Keratinocyte (primary cell): ENCODE data around the gene TRAF3IP3. TPM values are rescaled to one million over a fixed set of nuclear protein-coding genes. Genes with fewer than 3 reads are reported as not detected.

Experiments used
- DNase-seq: peaks from one replicate; pipeline ENCODE4 v3.0.0-alpha.2; 2011; ENCODE audit warnings: low read depth, missing footprints, low spot score
- FAIRE-seq: peaks from 2 replicates; lab custom pipeline; 2011; peaks lifted over from hg19 to GRCh38; lab: Jason Lieb, UNC
- H2AFZ ChIP-seq: 2 replicates; pipeline ENCODE4 v1.6.0; 2012; ENCODE audit warnings: low read length, control low read depth, inconsistent platforms; ENCODE audit not compliant: control insufficient read depth
- H3K27ac ChIP-seq: 2 replicates; pipeline ENCODE4 v1.5.1; 2011; ENCODE audit warnings: low read length; ENCODE audit not compliant: control insufficient read depth, insufficient read depth
- H3K27me3 ChIP-seq: 3 replicates; pipeline ENCODE4 v1.6.0; 2011; ENCODE audit warnings: low read length; ENCODE audit not compliant: control insufficient read depth, insufficient read depth; ENCODE audit errors: extremely low read depth
- H3K36me3 ChIP-seq, 2 experiments: 2 replicates in 1 of 2; 3 replicates in 1 of 2; pipeline ENCODE4 v1.5.1; 2011; ENCODE audit warnings: low read length in 2 of 2, mild to moderate bottlenecking in 1 of 2; ENCODE audit not compliant: control insufficient read depth in 2 of 2, insufficient read depth in 2 of 2; ENCODE audit errors: extremely low read depth in 1 of 2
- H3K4me1 ChIP-seq: 3 replicates; pipeline ENCODE4 v1.5.1; 2011; ENCODE audit warnings: low read length; ENCODE audit not compliant: control insufficient read depth, insufficient read depth; ENCODE audit errors: extremely low read depth
- H3K4me2 ChIP-seq: 3 replicates; pipeline ENCODE4 v1.6.0; 2011; ENCODE audit warnings: low read depth, low read length; ENCODE audit not compliant: control insufficient read depth, insufficient read depth; ENCODE audit errors: extremely low read depth
- H3K4me3 ChIP-seq, 3 experiments: fragments of 200-600 bp in 1 of 3; sonication (generic) in 1 of 3; 2 replicates in 2 of 3; 3 replicates in 1 of 3; pipeline ENCODE4 v1.5.1; 2011 to 2016; ENCODE audit warnings: low read length in 3 of 3, mild to moderate bottlenecking in 3 of 3, control low read depth in 2 of 3, inconsistent platforms in 1 of 3, low read depth in 1 of 3, mixed read lengths in 1 of 3, mixed run types in 1 of 3, moderate library complexity in 1 of 3; ENCODE audit not compliant: control insufficient read depth in 2 of 3, insufficient read depth in 2 of 3; ENCODE audit errors: extremely low read depth in 1 of 3
- H3K79me2 ChIP-seq: 2 replicates; pipeline ENCODE4 v1.6.0; 2012; ENCODE audit warnings: low read length; ENCODE audit not compliant: control insufficient read depth, insufficient read depth
- H3K9ac ChIP-seq: 3 replicates; pipeline ENCODE4 v1.6.0; 2011; ENCODE audit warnings: low read length; ENCODE audit not compliant: control insufficient read depth, insufficient read depth; ENCODE audit errors: extremely low read depth
- H3K9me1 ChIP-seq: 3 replicates; pipeline ENCODE4 v1.6.0; 2011; ENCODE audit warnings: low read length; ENCODE audit not compliant: control insufficient read depth, insufficient read depth; ENCODE audit errors: extremely low read depth
- H3K9me3 ChIP-seq: 2 replicates; pipeline ENCODE4 v1.5.1; 2012; ENCODE audit warnings: low read depth, low read length; ENCODE audit not compliant: control insufficient read depth
- H4K20me1 ChIP-seq: 3 replicates; pipeline ENCODE4 v1.6.0; 2011; ENCODE audit warnings: low read length; ENCODE audit not compliant: control insufficient read depth, insufficient read depth; ENCODE audit errors: extremely low read depth
- EZH2 ChIP-seq: IDR thresholded peaks from one replicate; pipeline ENCODE4 v1.6.1; 2012; ENCODE audit warnings: inconsistent platforms, mild to moderate bottlenecking, low read length, moderate library complexity
- dilution Hi-C: fragments of 300-500 bp; cut with MboI; formaldehyde crosslinking; loops from one replicate; pipeline ENCODE4 v1.7.0; 2020; ENCODE audit warnings: low sequenced_read_pairs; ENCODE audit not compliant: extremely low pct_ligation_motif_present
- polyA plus RNA-seq, 5 experiments: library from polyadenylated mRNA; depleted of rRNA in 3 of 5; stranded (reverse) in 3 of 5; stranded (forward) in 1 of 5; unstranded in 1 of 5; fragments of >200 nt; gene quantifications; 1 replicate in 1 of 5; 2 replicates in 3 of 5; 3 replicates in 1 of 5; pipeline versions ENCODE4 v1.2.1 to v1.2.3, GENCODE V29; 2011 to 2012; ENCODE audit warnings: missing spikeins in 2 of 5, low read depth in 1 of 5, low replicate concordance in 1 of 5
- TF ChIP-seq, protein P1 (sequence below), 3 experiments: IDR thresholded peaks in 1 of 3; conservative IDR thresholded peaks in 1 of 3; optimal IDR thresholded peaks in 1 of 3; 2 replicates in 2 of 3; 3 replicates in 1 of 3; pipeline versions ENCODE3 to v1.5.1; 2011; ENCODE audit warnings: low read length in 3 of 3, mild to moderate bottlenecking in 3 of 3, moderate library complexity in 2 of 3, control low read depth in 1 of 3, inconsistent platforms in 1 of 3; ENCODE audit not compliant: insufficient read depth in 2 of 3; ENCODE audit errors: extremely low read depth in 1 of 3

The TRAF3IP3 gene
- polyA plus RNA-seq, 1 donor (not counting 4 experiments of a cell fraction or from before 2014, with no cell fraction given) = 0.16 TPM

DNA sequence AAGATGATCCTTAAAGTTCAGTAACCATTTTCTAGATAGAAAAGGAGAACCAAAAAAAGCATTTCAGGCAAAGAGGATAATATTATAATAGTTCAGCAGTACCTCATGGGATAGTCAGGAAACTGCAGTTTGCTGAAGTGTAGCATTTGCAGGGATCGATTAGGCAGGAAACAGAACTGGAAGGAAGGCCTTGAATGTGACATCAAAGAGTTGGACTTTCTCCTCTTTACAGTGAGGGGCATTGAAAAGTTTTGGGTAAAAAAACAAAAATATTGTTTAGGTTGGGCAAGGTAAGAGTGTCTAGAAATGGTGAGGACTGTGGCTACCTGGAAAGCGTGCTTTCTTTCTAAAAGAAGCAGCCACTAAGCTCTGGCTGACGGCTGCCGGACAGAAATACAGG, 58.0 kb downstream of the TRAF3IP3 start:
- Histone ChIP-seq H3K36me3 (no peaks in the 10 kb centered on the region), H2AFZ (no peak overlapping the region), H3K4me1 (peaks cover 48% of the 10 kb centered on the region), H3K79me2 (no peaks in the 10 kb centered on the region), H3K27ac (no peak overlapping the region), H3K9ac (no peak overlapping the region), H3K4me2 (no peak overlapping the region), H3K9me3 (no peaks in the 10 kb centered on the region), H3K9me1 (no peaks in the 10 kb centered on the region), H3K4me3 (no peak overlapping the region), H4K20me1 (no peaks in the 10 kb centered on the region), H3K27me3 (no peaks in the 10 kb centered on the region)
- TF ChIP-seq, protein P1, sequence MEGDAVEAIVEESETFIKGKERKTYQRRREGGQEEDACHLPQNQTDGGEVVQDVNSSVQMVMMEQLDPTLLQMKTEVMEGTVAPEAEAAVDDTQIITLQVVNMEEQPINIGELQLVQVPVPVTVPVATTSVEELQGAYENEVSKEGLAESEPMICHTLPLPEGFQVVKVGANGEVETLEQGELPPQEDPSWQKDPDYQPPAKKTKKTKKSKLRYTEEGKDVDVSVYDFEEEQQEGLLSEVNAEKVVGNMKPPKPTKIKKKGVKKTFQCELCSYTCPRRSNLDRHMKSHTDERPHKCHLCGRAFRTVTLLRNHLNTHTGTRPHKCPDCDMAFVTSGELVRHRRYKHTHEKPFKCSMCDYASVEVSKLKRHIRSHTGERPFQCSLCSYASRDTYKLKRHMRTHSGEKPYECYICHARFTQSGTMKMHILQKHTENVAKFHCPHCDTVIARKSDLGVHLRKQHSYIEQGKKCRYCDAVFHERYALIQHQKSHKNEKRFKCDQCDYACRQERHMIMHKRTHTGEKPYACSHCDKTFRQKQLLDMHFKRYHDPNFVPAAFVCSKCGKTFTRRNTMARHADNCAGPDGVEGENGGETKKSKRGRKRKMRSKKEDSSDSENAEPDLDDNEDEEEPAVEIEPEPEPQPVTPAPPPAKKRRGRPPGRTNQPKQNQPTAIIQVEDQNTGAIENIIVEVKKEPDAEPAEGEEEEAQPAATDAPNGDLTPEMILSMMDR (optimal IDR thresholded peaks at IDR 0.05 in 1 of 3, IDR thresholded peaks at IDR 0.05 in 1 of 3, conservative IDR thresholded peaks at IDR 0.05 in 1 of 3; ENCODE audit: extremely low read depth in 1 of 3, insufficient read depth in 2 of 3, low read length in 3 of 3) = no peak
- TF ChIP-seq EZH2 = no peak
- DNase-seq = no peak
- no peak for FAIRE-seq
- dilution Hi-C loops = no loop called here

DNA sequence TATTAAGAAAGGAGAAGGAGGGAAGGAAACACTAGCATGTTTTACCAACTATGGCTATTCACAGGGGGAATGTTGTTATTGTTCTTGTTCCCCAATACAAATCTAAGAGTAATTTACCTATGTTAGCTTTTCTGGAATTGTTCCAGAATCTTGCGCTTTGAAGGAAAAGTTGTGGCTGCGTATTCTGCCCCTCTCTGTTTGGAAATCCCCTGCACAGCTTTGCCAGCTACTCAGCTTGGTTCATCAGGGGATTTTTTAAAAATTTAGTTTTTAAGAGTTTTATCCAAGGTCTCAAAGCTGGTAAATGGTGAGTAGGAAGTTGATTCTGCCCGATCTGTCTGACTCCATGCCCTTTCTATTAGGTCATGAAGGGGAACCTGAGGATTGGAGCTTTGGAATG, 59.6 kb downstream of the TRAF3IP3 start:
- Histone ChIP-seq H3K9me1 (no peaks in the 10 kb centered on the region), H3K79me2 (no peaks in the 10 kb centered on the region), H3K36me3 (no peaks in the 10 kb centered on the region), H3K4me1 (peaks cover 34% of the 10 kb centered on the region), H2AFZ (no peak overlapping the region), H3K4me3 (peak overlapping the region in 2 of 3 experiments; percentile 26 to 57), H3K27ac (peak overlapping the region; percentile 100), H3K9me3 (no peaks in the 10 kb centered on the region), H3K4me2 (peak overlapping the region; percentile 97), H3K27me3 (no peaks in the 10 kb centered on the region), H3K9ac (peak overlapping the region; percentile 98), H4K20me1 (no peaks in the 10 kb centered on the region)
- FAIRE-seq (peak; percentile 32), DNase-seq (no peak)
- no peak for TF ChIP-seq EZH2
- TF ChIP-seq, protein P1 (optimal IDR thresholded peaks at IDR 0.05 in 1 of 3, IDR thresholded peaks at IDR 0.05 in 1 of 3, conservative IDR thresholded peaks at IDR 0.05 in 1 of 3; ENCODE audit: extremely low read depth in 1 of 3, insufficient read depth in 2 of 3, low read length in 3 of 3) = no peak
- dilution Hi-C loops = no loop called here
